GM13976 (cell line): ENCODE data around the gene MLN.

Source experiments
- DNase-seq: peaks from one replicate; pipeline ENCODE4 v3.0.0; 2012; ENCODE audit warnings: low spot score
- in situ Hi-C: fragments of 300-500 bp; cut with MboI; formaldehyde crosslinking; loops from one replicate; pipeline ENCODE4 v1.12.0; 2022; ENCODE audit warnings: low sequenced_read_pairs, mixed read lengths, inconsistent platforms; ENCODE audit not compliant: unreplicated experiment
- TF ChIP-seq, protein P1 (sequence below): IDR thresholded peaks from 2 replicates; pipeline ENCODE4 v1.5.1; 2012; ENCODE audit warnings: borderline replicate concordance, mild to moderate bottlenecking; ENCODE audit not compliant: insufficient read depth; ENCODE audit errors: extremely low read depth, missing control alignments, control extremely low read depth

MLN gene, protein sequence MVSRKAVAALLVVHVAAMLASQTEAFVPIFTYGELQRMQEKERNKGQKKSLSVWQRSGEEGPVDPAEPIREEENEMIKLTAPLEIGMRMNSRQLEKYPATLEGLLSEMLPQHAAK

DNA sequence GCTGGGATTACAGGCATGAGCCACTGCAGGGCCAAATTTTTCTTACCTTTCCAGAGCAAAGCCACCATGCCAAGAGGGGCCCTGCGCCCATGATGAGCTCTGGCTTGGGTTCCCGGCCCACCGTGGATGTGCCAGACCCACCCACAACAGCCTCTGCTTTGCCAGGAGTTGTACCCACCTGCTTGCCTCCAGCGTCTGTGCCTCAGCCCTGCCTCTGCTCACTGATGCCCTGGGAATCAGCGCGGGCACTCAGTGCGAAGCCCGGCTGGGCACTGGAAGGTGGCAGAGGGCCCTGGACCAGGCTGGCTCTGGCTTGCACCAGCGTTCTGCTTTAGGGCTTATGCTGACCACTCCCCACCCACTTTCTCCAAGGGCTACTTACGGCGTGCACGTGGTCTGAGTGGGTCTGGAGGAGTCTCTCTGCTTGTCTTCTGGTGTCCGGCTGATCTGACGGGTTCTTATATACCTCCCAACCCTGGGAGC, at the start of gene MLN:
MLN (minus strand) TSS at position 433 of the 483 bp plus-strand sequence. CDS start 2,840 bp downstream, outside the sequence.
- no peak for DNase-seq
- TF ChIP-seq, protein P1, sequence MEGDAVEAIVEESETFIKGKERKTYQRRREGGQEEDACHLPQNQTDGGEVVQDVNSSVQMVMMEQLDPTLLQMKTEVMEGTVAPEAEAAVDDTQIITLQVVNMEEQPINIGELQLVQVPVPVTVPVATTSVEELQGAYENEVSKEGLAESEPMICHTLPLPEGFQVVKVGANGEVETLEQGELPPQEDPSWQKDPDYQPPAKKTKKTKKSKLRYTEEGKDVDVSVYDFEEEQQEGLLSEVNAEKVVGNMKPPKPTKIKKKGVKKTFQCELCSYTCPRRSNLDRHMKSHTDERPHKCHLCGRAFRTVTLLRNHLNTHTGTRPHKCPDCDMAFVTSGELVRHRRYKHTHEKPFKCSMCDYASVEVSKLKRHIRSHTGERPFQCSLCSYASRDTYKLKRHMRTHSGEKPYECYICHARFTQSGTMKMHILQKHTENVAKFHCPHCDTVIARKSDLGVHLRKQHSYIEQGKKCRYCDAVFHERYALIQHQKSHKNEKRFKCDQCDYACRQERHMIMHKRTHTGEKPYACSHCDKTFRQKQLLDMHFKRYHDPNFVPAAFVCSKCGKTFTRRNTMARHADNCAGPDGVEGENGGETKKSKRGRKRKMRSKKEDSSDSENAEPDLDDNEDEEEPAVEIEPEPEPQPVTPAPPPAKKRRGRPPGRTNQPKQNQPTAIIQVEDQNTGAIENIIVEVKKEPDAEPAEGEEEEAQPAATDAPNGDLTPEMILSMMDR: no peak
- in situ Hi-C loops: no loop called here

DNA sequence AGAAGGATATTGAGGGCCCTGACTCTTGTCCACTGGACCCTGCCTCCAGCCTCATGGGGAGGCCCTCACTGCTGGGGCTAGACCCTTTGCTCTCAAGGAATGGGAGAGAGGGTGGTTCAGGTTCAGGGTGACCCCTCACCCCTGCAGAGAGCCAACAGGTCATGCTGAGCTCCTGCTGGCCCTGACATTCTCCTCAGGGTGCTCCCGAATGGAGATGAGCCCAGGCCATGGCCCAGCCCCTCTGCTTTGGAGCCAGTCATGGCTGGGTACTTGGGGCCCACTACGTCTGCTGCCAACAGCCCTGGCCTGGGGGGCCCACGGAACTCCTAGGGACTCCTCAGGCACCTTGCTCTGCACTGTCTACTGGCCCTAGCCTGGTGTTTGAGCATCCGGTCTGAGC, 49.2 kb upstream of the MLN start:
- TF ChIP-seq, protein P1: no peak
- in situ Hi-C loops: no loop called here
- no peak for DNase-seq

DNA sequence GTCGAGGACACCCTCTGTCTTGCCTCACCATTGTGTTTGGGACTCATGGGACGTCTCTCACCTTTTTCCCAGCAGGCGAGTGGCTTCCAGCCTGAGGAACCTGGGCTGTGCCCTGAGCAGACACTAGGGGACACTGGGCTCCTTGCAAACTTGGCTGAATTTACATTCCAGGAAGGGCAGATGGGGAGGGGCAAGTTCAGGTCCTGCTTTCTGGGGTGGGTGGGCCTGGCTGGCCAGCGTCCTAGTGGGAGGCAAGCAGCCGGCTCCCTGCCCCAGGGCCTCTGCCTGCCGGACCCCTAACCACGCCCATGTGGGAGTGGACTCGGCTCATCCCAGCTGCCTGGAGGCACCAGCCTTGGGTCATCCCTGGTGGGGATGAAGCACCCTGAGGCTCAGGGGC, 48.2 kb upstream of the MLN start:
- in situ Hi-C loops: no loop called here
- no peak for DNase-seq
- TF ChIP-seq, protein P1: peak; percentile 19

DNA sequence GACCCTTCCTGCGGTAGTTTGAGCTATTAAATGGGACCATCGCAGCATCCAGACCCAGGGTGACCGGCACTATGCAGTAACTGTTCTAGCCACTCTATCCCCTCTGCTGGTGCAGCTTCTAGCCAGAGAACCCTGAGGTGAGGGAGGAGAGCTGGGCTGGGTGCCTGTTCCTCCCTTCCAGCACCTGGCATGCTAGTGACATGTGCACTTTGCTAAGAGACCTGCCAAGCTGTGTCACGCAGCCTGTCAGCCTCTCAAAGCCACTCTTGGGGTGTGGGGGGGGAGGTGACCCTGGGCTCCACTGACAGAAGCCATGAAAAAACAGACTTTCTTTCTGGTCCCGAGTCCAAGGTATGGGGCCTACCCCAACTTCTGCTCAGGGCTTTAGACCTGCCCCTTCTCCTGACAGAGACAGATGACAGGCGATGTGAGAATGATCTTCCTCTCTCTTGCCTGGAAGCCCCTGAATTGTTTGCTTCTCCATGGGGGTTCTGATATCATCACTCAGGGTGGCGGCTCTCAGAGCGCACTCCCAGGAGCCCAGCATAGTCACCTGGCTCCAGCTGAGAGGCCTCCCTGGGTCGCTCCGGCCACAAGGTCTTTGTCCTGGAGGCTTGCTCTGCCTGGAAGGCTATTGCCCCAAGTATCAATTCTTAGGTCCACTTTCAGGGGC, 47.2 kb upstream of the MLN start:
- no peak for DNase-seq
- TF ChIP-seq, protein P1: no peak
- in situ Hi-C loops: no loop called here

DNA sequence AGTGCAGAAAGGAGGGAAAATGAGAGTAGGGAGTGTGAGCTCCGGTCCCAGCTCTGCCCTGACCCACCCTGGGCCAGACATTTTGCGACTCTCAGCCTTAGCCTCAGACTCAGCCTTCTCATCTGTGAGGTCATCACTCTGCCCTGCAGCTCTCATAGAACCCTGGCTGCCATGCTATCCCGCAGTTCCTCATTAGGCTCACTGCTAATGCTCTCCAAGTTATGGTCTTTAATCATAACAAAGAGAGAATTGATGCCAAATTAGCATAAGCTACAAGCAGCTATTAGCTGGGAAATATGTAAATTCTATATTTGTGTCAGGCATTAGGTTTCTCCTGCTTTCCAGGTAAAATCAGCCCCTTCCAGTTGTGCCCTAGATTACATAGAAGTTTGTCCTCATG, 46.5 kb upstream of the MLN start:
- no peak for DNase-seq

DNA sequence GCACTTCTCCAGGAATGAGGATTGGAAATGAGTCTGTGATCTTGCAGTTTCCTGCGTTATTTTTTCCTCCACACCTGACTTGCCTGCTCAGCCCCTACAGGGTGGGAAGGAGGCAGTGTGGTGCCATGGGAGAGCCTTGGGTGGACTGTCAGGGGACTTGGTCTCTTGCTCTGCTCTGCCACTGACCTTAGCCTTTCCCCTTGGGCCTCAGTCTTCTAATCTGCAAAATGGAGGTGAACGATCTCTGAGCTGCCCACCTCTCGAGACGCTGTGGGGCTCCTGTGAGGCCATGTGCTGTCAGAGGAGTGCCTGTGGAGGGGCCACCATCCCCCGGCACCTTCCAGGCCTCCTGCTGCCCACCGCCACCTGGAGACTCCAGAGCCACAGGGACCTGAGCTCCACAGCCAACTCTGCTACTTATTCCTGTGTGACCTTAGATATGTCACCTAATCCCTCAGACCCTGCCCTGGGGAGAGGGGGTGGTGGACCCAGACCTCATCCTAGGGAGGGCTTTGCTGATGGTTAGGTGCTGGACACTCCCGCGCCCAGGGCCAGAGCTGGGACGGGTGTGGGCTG, 45.8 kb upstream of the MLN start:
- no peak for DNase-seq
- TF ChIP-seq, protein P1: no peak
- in situ Hi-C loops: no loop called here

More for the DNA sequence above, 46.5 kb upstream of the MLN start:
- in situ Hi-C loops: no loop called here
- TF ChIP-seq, protein P1: no peak
